ENCODE measurements around the gene GIGYF2.

- TF ChIP-seq POLR2A (IDR thresholded peaks at IDR 0.05): no peak
- TF ChIP-seq CTCF (IDR thresholded peaks at IDR 0.05): no peak
Observed at GRCh38 chr2:232900811-232901735, 203.9 kb downstream of the GIGYF2 start.
